HL-60 (cell line): ENCODE results near the gene TTLL8.

Experiments
- GABPA ChIP-seq: IDR thresholded peaks from 2 replicates; pipeline ENCODE4 v1.6.1; 2012; ENCODE audit warnings: low read depth
- POLR2AphosphoS5 ChIP-seq: IDR thresholded peaks from 2 replicates; pipeline ENCODE4 v1.6.1; 2012; ENCODE audit warnings: low read depth
- REST ChIP-seq: IDR thresholded peaks from 2 replicates; pipeline ENCODE4 v1.6.1; 2012; ENCODE audit warnings: low read depth; ENCODE audit not compliant: insufficient replicate concordance
- SPI1 ChIP-seq: IDR thresholded peaks from 2 replicates; pipeline ENCODE4 v1.6.1; 2012; ENCODE audit warnings: low read depth, mild to moderate bottlenecking, borderline replicate concordance
- TF ChIP-seq, protein P1 (sequence below): IDR thresholded peaks from one replicate; pipeline ENCODE4 v1.5.1; 2011; ENCODE audit warnings: low read length, control low read depth, inconsistent platforms; ENCODE audit not compliant: insufficient read depth

DNA sequence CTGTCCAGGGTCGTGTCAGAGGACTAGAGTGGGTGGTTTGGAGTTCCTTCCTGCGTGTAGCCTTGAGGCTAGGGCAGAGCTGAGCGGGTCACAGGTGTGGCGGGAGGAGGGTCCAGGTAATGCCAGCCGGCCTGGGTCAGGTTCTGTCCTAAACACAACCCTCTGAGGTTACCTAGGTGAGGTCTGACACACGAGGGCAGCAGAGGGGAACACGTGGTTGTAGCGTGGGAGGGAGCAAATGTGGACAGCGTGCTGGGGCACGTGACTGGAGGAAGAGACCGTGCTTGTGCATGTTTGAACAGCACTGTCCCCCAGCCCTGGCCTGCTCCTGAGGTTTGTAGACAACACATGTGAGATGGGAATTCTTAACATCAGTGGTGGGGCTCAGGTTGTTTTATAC lies 44.8 kb upstream of the TTLL8 start:
- TF ChIP-seq, protein P1, sequence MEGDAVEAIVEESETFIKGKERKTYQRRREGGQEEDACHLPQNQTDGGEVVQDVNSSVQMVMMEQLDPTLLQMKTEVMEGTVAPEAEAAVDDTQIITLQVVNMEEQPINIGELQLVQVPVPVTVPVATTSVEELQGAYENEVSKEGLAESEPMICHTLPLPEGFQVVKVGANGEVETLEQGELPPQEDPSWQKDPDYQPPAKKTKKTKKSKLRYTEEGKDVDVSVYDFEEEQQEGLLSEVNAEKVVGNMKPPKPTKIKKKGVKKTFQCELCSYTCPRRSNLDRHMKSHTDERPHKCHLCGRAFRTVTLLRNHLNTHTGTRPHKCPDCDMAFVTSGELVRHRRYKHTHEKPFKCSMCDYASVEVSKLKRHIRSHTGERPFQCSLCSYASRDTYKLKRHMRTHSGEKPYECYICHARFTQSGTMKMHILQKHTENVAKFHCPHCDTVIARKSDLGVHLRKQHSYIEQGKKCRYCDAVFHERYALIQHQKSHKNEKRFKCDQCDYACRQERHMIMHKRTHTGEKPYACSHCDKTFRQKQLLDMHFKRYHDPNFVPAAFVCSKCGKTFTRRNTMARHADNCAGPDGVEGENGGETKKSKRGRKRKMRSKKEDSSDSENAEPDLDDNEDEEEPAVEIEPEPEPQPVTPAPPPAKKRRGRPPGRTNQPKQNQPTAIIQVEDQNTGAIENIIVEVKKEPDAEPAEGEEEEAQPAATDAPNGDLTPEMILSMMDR: no peak
- TF ChIP-seq REST (no peak), POLR2AphosphoS5 (no peak), GABPA (no peak), SPI1 (no peak)
